Measurements from ENCODE around the gene UBAC2.

DNA sequence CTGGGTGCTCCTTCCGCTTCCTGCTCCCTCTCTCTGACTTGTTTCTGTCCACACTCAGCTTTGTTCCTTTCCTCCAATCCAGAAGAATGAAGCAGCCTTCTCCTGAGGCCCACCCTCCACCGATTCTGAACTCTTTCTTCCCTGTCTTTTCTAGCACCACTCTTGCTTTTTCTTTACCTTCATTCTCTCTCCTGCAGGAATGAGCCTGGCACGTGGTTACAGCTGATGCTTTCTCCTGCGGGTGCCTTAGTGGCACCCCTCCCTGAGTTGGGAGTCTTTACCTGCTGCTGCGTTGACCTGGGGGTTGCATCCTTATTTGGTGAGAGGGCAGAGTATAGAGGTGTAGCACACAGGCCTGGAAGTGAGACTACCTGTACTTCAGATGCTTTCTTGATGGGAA is 6.2 kb downstream of the UBAC2 start:
- TF ChIP-seq EZH2phosphoT487 (IDR thresholded peaks at IDR 0.05; ENCODE audit: low read depth, severe bottlenecking, unreplicated experiment), result no peak
- TF ChIP-seq, protein P1, sequence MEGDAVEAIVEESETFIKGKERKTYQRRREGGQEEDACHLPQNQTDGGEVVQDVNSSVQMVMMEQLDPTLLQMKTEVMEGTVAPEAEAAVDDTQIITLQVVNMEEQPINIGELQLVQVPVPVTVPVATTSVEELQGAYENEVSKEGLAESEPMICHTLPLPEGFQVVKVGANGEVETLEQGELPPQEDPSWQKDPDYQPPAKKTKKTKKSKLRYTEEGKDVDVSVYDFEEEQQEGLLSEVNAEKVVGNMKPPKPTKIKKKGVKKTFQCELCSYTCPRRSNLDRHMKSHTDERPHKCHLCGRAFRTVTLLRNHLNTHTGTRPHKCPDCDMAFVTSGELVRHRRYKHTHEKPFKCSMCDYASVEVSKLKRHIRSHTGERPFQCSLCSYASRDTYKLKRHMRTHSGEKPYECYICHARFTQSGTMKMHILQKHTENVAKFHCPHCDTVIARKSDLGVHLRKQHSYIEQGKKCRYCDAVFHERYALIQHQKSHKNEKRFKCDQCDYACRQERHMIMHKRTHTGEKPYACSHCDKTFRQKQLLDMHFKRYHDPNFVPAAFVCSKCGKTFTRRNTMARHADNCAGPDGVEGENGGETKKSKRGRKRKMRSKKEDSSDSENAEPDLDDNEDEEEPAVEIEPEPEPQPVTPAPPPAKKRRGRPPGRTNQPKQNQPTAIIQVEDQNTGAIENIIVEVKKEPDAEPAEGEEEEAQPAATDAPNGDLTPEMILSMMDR (IDR thresholded peaks at IDR 0.05; ENCODE audit: poor library complexity), result no peak

Data from hepatocyte (in vitro differentiated cells).